ENCODE results near the gene ZNF425.
"Not testable (repeated sequence)": the region's sequence is repeated elsewhere in the genome, so short reads cannot be mapped to it uniquely, and the experiment has no call there.

ZNF425 gene

DNA sequence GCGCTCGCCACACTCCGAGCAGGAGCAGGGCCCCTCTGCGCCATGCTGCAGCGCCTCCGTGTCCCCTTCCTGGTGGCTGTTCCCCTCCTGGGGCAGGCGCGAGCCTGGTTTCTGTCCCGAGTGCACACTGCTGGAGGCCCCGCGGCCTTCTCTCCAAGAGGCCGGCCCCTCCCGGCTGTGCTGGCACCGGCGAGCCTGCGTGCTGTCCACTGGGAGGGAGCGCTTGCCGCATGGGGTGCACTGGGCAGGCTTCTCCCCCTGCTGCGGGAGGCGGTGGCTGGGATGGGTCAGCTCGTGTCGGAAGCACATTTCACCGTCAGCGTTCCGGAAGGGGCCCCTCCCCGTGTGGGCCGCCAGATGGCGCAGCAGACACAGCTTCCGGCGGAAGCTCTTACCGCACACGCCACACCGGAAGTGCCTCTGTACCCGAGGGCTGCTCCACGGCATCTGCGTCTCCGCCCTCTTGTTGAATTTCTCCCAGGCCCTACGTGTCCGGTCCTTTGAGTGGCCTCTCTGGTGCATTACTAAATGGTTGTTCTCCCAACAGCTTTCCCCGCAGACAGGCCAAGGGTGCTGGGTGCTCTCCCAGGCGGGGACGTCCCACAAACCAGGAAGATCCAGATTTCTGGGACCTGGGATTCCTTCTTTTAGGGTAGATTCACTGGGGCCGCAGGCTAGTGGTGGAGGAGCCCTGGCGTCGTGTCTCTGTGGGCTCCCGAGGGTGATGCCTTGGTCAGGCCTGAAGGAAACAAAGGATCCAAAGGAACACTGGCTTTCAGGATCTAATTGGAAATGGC lies 54.3 kb downstream of the ZNF425 start:
- no peak for DNase-seq (ENCODE audit: low read depth in 2 of 2)

DNA sequence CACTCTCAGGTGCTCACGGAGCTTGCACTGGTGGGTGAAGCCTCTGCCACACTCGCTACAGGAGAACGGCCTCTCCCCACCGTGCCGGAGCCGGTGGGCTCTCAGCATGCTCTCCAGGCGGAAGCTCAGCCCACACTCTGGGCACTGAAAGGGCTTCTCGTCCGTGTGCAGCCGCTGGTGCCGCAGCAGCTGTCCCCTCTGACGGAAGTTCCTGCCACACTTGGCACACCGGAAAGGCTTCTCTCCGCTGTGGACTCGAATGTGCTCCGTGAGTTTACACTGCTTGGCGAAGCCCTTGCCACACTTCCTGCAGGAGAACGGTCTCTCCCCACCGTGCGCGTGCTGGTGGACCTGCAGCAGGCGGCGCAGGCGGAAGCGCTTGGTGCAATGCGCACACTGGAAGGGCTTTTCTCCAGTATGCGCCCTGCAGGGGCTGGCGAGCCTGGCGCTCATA lies 54.9 kb downstream of the ZNF425 start:
- DNase-seq (ENCODE audit: low read depth in 2 of 2): no peak

GRCh38 chr7:149070372-149071125 lies 55.6 kb downstream of the ZNF425 start:
- no peak for DNase-seq (ENCODE audit: low read depth in 2 of 2)

DNA sequence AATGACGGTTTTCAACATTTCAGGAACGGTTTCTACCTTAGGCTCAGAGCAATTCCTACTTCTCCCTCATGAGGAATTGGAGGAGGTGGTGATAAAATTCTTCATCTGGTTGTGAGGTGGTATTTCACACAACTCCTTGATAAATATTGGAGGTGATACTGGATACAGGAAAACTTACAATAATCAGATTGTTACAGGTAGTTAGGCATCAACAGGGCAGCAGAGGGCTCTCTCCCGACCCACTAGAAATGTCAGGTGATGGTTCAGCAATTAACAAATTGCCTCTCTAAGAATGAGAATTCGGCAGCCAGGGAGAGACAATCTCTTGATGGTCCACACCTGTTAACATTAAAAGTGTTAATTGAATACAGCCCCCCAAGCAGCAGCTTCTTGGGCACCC lies 58.3 kb downstream of the ZNF425 start:
- no peak for DNase-seq (ENCODE audit: low read depth in 2 of 2)

DNA sequence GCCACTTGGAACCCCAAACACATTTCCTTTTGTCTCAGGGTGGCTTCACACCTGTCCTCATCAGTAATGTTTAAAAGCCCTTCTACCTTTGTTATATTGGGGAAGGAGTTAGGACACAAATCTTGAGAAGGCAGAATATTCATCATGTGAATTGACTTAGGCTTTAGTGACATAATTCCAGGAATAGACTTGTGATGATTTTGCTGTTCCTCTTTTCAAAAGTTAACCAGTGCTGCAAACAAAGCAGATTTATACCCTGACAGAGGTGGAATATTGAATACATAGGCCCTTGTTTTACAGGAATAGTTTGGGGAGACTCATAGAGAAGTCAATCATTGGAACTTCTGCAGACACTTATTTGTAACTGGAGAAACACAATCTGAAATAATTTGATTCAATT lies 62.6 kb downstream of the ZNF425 start:
- DNase-seq (ENCODE audit: low read depth in 2 of 2): no peak

DNA sequence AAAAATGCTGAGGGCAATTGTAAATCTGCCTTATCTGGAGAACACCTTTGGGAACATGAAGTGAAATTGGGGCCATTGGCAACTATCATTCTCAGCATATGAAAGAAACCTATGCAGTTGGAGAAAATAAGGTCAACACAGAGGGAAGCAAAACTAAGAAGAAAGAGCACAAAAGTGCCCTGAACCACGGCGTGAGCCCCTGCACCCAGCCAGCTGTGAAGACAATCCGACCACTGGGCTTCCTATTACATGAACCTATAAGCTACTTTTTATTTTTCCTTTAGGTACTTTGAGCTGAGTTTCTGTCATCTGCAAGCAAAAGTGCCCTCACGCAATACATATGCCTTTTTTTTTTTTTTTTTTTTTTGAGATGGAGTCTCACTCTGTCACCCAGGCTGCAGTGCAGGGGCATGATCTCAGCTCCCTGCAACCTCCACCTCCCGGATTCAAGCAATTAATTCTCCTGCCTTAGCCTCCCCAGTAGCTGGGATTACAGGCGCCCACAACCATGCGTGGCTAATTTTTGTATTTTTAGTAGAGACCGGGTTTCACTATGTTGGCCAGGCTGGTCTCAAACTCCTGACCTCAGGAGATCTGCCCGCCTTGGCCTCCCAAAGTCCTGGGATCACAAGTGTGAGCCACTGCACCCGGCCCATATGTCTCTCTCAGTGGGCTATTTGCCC lies 63.8 kb downstream of the ZNF425 start:
- not testable (repeated sequence) for DNase-seq (ENCODE audit: low read depth in 2 of 2)

- DNase-seq (ENCODE audit: low read depth in 2 of 2): no peak
Observed at GRCh38 chr7:149060156-149060555, 66.0 kb downstream of the ZNF425 start.

DNA sequence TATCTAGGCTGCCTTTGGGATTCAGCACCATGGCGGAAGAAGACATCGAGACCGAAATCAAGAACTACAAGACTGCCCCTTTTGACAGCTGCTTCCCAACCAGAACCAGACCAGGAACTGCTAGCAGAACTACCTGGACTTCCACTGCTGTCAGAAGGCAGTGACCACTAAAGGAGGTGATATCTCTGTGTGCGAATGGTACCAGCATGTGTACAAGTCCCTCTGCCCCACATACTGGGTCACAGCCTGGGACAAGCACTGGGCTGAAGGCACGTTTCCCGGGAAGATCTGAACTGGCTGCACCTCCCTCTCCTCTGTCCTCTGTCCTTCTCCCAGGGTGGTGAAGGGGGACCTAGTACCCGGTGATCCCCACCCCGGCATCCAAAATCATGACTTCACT lies 72.2 kb downstream of the ZNF425 start:
- no peak for DNase-seq (ENCODE audit: low read depth in 2 of 2)

- no peak for DNase-seq (ENCODE audit: low read depth in 2 of 2)
Observed at GRCh38 chr7:149053384-149053783, 72.7 kb downstream of the ZNF425 start.
